SK-MEL-5 (cell line): ENCODE measurements around the gene INA. TPM values are rescaled to one million over a fixed set of nuclear protein-coding genes. Genes with fewer than 3 reads are reported as not detected.
A peak's percentile ranks its signal among the peaks of the same experiment; 100 is the strongest.

ENCODE experiments used
- DNase-seq: peaks from one replicate; pipeline ENCODE4 v3.0.0-alpha.2; 2016; ENCODE audit warnings: low read depth, low spot score
- in situ Hi-C: cut with HindIII; loops from 2 replicates; pipeline ENCODE4 v1.10.0; 2016; ENCODE audit warnings: low sequenced_read_pairs, high pct_unique_total_duplicates, low pct_unique_long_range_greater_than_20kb
- total RNA-seq: library from RNA; depleted of rRNA; stranded (reverse); fragments of >200 nt; shearing (Covaris generic); gene quantifications from 2 replicates; pipeline ENCODE4 v1.2.3, GENCODE V29; 2014

The INA gene
- total RNA-seq, 1 experiment from 2014 or later = 0.37 TPM

DNA sequence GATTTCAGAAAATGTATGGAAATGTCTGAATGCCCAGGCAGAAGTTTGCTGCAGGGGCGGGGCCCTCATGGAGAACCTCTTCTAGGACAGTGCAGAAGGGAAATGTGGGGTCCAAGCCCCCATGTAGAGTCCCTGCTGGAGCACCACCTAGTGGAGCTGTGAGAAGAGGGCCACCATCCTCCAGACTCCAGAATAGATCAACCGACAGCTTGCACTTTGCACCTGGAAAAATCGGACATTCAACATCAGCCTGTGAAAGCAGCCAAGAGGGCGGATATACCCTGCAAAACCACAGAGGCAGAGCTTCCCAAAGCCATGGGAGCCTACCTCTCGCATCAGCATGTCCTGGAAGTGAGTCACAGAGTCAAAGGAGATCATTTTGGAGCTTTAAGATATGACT is 16.9 kb upstream of the INA start:
- DNase-seq = no peak
- in situ Hi-C loops = no loop called here

DNA sequence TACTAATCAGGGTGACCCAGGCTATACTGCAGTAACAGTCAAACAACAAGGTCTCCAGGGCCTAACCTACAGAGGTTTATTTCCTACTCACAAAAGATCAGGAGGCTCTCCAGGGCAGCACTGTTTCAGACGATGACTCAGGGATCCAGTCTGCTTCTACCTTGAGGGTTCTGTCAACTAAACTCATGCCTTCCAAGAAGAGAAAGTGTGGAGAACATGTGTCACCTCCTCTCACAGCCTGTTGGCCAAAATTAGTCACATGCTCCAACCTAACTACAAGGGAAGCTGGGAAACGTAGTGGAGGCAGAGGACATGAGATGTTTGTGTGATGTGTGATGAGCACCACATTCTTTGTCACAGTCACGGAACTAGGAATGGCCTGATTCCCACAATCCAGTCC is 14.7 kb upstream of the INA start:
- in situ Hi-C loops = no loop called here
- no peak for DNase-seq

- DNase-seq = peak; percentile 54
- in situ Hi-C loops = no loop called here
Measured at GRCh38 chr10:103265717-103266329, 11.1 kb upstream of the INA start.

DNA sequence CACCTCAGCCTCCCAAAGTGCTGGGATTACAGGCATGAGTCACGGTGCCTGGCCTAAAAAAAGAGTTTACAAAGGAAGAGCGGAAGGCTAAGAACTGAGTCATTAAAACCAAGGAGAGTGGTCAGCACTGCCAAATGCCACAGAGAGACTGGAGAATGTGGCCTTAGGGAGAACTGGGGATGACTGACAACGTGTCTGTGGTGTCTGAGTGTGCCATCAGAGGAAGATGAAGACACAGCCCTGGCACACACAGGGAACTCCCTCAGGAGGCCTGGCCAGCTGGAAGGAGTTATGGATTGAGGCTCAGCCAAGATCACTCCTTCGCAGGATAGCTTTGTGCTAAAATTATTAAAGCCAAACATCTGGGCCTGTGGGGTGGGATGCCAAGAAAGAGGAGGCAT is 3.9 kb upstream of the INA start:
- peak; percentile 67 for DNase-seq
- in situ Hi-C loops = no loop called here

DNA sequence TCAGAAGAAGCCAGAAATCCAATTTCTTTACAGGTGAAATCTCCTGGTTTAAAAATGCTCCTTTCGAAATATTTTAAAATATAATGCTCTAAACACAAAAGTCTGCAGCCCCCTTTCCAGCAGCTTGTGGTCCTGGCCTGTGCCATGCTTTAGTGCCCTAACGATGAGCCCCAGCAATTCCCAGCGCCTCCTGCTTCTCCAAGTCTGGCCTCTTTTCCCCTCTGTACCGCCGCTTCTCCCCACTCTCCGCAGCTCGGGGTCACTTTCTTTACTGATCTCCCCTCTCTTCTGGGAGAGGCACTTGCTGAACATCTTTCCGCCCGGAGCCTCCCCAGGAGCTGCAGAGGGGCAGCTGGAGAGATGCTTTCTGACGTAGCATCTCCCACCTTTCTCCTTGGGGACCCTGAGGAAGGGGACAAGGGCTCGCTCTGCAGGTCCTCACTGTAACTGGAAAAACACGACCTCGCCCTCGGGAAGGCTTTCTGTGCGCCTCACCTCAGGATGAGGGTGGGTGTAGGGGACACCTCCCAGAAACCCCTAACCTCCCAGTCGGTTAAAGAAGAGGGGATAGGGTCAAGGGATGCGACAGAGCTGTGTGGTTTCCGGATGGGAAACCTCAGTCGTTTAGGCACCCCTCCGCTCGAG is 565 bp upstream of the INA start:
- DNase-seq = no peak
- in situ Hi-C loops = no loop called here

GRCh38 chr10:103277713-103278536 is 987 bp downstream of the INA start:
- DNase-seq = no peak
- in situ Hi-C loops = no loop called here

GRCh38 chr10:103278537-103278823 is 1.5 kb downstream of the INA start:
- in situ Hi-C loops = no loop called here
- DNase-seq = no peak

DNA sequence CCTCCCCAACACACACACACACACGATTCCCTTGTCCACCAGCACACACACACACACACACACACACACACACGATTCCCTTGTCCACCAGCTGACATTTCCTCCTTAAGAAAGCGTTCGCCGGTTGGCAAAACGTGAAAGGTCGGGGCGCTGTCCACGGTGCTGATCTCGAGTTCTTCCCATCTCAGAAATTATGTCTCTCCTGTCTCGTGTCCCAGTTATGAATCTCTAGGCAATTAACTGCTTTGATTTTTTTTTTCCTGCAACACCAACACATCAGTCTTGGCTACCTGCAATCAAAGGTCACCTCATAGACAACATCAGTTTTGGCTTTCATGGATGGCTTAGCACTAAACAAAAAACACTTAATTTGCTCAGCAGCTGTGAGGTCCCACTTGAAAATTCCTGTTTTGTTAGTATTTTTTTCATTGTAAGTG is 1.9 kb downstream of the INA start:
- in situ Hi-C loops = no loop called here

GRCh38 chr10:103280031-103280430 is 3.1 kb downstream of the INA start:
- in situ Hi-C loops = no loop called here
- no peak for DNase-seq

More for the DNA sequence above, 1.9 kb downstream of the INA start:
- peak; percentile 26 for DNase-seq

- no peak for DNase-seq
- in situ Hi-C loops = no loop called here
Measured at GRCh38 chr10:103280506-103280905, 3.6 kb downstream of the INA start.

- in situ Hi-C loops = no loop called here
- DNase-seq = peak; percentile 10
Measured at GRCh38 chr10:103281753-103282152, 4.8 kb downstream of the INA start.

DNA sequence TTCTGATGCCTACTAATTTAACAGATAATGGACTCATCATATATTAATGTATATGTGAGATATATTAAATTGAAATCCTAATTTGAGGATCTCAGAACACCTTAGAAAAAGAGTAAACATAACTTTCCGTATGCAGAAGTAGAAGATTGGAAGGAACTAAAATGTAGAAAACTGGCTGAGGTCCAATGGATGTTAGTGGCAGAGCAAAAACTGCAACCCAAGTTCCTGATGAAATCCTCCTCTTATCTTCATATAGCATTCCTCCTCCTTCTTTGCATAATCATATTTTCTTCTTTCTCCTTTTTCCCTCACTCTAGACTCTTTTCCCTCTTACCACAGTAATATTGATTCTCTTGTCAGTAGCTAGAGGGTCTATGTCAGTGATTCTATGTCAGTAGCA is 6.0 kb downstream of the INA start:
- in situ Hi-C loops = no loop called here

GRCh38 chr10:103284170-103284569 is 7.2 kb downstream of the INA start:
- DNase-seq = no peak
- in situ Hi-C loops = no loop called here

More for the DNA sequence above, 6.0 kb downstream of the INA start:
- no peak for DNase-seq

DNA sequence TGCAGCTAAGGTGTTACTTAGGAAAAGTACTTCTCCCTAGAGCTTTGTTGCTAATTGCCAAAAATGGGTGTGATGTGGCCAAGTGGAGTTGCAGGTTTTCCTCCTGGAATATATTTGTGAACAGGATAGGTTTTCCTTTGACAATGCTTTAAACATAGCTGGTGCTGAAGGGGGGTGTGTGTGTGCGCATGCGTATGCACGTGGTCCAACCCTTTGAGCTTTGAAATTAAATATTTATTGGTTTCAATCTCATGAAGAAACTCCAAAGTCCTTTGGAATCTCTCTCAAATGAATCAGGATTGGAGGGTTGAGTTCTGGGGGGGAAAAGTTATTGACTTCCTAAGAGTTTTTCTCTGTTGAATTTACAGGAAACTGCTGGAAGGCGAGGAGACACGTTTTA is 11.1 kb downstream of the INA start:
- in situ Hi-C loops = no loop called here
- DNase-seq = no peak

DNA sequence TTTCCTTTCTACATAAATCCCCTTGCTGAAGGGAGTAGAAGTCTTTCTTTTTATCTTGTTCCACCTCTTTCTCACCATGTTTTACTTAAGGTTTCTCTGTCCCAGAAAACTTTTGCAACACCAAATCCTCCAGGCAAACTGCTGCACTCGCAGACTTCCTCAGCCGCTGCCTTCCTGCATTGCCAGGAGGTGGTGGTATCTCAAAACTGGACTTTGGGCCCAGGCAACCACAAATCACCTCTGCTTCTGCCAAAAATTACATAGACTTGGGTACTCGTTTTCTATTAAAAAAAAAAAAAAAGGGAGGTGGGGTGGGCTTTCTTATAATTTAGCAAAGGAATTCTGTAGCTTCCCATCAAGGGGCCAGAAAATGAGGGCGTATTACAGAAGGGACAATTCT is 14.7 kb downstream of the INA start:
- in situ Hi-C loops = no loop called here
- no peak for DNase-seq

DNA sequence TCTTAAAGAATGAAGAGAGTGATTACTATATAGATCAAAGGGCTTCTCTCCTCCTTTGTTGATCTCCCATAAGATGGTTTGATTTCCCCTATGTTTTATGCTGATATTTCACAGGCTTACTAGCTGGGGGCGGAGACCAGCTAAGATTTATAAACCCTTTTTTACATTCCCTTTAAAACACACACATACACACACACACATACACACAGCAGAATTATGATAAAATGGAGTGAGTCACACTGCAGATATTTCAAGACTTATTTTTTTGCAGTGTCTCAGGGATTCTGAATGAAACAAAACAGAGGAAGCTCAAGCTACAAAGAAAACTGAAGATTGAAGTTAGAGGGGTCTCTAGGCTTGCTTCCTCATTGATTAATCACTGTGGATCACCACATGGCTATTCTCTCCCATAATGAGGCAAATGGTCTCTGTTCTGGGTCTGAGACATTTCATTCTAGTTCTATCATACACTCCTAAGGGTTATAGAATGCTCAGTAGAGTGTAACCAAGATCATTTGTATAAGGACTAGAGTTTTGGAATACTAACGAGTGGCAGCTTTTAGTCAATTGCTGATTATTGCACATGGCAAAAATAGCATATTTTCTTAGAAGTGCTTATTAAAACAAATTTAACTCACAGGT is 18.6 kb downstream of the INA start:
- in situ Hi-C loops = no loop called here
- no peak for DNase-seq

GRCh38 chr10:103307594-103307993 is 30.7 kb downstream of the INA start:
- no peak for DNase-seq
- in situ Hi-C loops = no loop called here

- in situ Hi-C loops = no loop called here
- no peak for DNase-seq
Measured at GRCh38 chr10:103310197-103310596, 33.3 kb downstream of the INA start.
